SIG-M5 treated with dmso at 0.1 percent for 504 hours (cell line): Measurements from ENCODE around the gene JMJD1C.
"Not testable (repeated sequence)": the region's sequence is repeated elsewhere in the genome, so short reads cannot be mapped to it uniquely, and the experiment has no call there.

Experiments used
- DNase-seq: peaks from one replicate; lab custom pipeline; 2025; ENCODE audit not compliant: unreplicated experiment; lab: John Stamatoyannopoulos, UW

JMJD1C gene

DNA sequence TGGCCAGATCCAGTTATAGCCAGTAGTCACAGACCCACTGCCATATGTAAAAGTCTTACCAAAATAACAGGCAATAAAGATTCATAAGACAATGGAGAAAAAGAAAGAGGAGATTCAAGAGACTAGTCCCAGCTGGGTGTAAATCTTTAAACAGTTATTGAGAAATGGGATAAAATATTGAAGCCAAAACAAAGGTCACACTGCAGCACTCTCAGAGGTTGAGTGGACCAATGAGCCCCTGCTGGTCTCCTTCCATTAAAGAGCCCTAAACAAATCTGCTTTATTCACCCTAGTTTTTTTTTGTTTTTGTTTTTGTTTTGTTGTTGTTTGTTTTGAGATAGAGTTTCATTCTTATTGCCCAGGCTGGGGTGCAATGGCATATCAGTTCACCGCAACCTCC, 98.8 kb downstream of the JMJD1C start:
- no peak for DNase-seq

DNA sequence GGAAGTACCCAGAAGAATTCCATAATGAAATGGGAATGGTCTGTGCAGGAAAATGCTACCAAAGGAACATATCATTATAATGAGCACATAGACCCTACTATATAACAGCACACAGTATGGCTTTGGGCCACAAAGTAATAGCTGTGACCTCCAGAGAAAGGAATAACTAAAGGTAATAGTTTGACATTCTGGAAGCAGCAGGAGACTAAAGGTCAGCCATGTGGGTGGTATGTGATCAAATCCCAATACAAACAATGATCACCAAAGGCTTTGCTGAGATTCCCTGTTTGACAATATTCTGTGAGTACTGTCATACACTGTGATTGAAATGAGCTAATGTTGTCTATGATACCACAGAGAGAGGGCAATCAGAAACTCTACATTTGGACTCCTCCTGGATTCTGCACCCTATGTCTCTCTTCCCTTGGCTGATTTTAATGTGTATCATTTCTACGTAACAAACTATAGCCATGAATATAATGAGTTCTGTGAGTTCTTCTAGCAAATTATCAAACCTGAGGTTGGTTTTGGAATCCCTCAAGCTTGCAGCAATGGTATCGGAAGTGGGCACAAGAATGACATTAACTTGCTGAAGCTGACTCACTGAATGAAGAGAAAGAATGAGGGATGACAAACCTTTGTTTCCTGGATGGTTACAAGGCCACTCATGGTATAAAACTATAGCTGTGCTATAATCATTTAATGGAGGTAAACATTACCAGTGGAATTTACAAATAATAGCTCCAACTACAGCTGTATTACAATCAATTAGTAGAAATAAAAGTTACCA, 99.6 kb downstream of the JMJD1C start:
- no peak for DNase-seq

DNA sequence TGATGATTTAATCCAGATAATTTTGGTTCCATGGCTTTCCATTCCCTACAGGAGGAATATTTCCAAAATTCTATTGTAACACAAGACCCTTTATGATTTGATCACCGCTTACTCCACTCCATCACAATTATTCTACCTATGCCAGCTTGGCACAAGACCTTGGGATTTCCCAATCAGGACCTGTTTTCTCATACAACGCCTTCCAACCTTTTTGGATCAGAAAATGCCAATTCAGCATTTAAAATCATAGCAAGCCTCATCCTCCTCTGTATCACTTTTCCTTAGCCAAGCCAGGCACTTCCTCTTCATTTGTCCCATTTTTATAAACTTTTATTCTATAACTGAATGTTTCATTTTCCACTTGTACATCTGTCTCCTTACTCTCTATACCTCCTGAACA, 100.9 kb downstream of the JMJD1C start:
- DNase-seq, result no peak

DNA sequence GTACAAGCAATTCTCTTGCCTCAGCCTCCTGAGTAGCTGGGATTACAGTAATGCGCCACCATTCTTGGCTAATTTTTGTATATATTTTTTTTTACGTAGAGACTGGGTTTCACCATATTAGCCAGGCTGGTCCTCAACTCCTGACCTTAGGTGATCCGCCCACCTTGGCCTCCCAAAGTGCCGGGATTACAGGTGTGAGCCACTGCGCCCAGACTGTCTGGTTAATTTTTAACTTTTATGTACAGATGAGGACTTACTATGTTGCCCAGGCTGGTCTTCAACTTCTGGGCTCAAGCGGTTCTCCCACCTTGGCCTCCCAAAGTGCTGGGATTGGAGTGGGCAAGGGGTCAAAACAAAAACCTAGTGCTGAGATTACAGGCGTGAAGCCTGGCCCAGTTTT, 101.8 kb downstream of the JMJD1C start:
- no peak for DNase-seq

DNA sequence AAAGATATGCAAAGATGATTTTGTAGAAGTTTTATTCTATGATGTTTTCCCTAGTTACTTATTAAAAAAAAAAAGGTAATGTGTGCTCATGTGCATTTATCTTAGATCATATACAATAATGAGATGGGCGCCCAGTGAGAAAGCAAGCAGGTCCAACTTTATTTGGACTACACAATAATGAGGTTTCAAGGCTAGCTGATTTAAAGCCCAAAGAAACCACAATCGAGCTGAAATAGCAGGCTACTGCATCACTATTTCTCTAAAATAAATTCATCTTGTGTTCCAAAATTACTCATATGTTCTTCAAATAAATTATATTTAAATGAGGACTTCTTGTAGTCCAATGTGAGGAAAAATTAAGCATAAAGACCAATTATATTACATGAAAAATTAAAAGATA, 110.1 kb downstream of the JMJD1C start:
- DNase-seq, result no peak

GRCh38 chr10:63352976-63353375, 112.8 kb downstream of the JMJD1C start:
- no peak for DNase-seq

GRCh38 chr10:63348245-63348850, 117.4 kb downstream of the JMJD1C start:
- DNase-seq, result no peak

- no peak for DNase-seq
Measured at GRCh38 chr10:63346015-63346441, 119.7 kb downstream of the JMJD1C start.

DNA sequence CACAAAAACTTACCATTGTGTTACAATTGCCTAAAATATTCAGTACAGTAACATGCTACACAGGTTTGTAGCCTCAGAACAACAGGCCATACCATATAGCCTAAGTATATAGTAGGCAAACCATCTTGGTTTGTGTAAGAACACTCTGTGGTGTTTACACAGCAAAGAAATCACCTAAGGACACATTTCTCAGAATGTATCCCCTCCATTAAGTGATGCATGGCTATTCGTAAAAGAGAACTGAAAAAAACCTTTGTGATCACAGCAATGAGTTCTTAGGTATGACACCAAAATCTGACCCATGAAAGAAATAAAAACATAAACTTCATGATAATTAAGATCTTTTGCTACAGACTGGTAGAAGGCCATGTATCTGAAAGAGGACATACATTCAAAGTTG, 121.5 kb downstream of the JMJD1C start:
- no peak for DNase-seq

DNA sequence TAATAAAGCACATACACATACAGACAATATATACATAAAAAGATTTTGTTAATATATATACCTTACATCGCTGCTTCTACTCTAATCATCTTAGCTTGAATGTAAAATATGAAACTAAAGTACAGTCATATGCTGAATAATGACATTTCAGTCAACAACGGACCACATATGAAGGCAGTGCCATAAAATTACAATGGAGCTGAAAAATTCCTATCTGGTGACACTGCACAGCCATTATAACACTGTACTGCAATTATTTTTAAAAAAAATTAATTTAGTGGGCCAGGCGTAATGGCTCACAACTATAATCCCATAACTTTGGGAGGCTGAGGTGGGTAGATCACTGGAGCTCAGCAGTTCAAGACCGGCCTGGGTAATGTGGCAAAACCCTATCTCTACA, 122.3 kb downstream of the JMJD1C start:
- no peak for DNase-seq

DNA sequence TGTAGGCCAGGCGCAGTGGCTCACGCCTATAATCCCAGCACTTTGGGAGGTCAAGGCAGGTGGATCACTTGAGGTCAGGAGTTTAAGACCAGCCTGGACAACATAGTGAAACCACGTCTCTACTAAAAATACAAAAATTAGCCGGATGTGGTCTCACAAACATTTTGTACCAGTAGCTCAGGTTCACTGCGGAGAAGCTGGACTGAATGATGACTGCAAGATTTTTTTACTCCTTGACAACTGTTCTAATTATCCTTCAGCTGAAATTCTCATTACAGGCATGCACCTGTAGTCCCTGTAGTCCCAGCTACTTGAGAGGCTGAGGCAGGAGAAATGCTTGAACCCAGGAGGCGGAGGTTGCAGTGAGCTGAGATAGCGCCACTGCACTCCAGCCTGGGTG, 126.1 kb downstream of the JMJD1C start:
- not testable (repeated sequence) for DNase-seq

DNA sequence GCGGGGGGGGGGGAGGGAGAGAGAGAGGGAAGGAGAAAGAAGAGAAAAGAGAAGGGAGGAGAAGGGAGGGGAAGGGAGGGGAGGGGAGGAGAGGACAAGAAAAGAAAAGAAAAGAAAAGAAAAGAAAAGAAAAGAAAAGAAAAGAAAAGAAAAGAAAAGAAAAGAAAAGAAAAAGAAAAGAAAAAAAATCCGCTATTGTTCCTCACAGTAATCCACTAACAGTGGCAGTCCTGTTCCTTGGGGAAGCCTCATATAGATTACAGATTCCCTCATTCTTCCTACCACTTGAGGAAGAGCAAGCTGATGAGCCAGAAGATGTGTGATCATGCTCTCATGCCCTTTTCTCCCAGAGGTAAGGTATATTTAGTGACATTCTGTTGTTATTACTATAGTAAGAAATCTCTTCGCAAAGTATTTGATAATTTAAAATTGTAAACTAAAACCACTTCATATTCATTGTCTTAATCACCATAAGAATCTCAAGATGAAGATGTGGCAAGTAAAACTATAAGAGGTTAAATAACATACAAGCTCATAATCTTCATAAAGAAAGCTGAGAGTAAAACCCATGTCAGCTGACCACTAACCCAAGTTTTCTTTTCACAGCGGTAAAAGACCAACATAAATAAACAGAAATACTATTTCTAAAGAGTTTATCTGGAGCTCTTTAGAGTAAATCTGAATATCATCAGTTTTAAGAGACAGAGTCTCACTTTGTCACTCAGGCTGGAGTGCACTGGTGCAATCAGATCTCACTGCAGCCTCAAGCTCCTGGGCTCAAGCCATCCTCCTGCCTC, 128.1 kb downstream of the JMJD1C start:
- DNase-seq, result no peak

GRCh38 chr10:63331586-63331985, 134.2 kb downstream of the JMJD1C start:
- DNase-seq, result no peak

DNA sequence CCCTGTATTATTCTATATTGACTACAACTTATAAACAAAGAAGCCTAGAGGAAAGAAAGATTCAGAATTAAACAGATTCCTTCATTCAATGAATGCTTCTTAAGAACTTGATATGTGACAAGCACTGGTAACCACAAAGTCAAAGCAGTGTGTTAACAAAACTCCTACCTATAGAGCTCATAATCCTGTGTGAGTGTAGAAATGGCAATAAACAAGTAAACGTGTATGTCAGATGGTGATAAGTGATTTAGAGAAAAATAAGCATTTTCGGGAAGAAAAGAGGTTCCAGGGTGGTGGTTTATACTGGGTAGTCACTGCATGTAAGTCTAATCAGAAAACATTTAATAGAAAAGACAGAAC, 141.3 kb downstream of the JMJD1C start:
- DNase-seq, result no peak

DNA sequence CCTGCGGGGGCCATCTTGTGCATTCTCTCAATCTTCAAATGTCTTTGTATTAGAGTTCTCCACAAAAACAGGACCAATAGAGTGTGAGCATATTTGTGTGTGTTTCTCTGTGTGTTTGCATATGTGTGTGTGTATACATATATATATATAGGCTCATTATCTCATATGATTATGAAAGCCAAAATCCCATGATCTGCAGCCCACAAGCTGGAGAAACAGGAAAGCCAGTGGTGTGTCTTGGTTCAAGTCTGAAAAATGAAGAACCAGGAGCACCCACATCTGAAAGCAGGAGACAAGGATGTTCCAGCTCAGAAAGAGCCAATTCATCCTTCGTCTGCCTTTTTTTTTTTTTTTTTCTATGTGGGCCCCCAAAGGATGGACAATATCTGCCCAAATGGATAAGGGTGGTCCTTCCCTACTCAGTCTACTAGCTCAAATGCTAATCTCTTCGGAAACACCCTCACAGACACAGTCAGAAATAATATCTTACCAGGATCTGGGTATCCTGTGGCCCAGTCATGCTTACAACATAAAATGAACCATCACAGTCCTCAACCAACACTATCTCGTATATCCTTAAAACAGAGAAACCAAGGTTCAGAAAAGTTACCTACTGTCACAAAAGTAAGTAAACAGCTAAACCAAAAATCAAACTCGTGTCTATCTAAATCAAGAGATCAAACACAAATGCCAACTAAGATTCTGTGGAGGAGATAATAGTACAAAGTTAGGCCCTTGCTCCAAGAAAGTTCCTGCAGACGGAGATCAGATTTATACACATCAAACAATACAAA, 141.9 kb downstream of the JMJD1C start:
- DNase-seq, result no peak

DNA sequence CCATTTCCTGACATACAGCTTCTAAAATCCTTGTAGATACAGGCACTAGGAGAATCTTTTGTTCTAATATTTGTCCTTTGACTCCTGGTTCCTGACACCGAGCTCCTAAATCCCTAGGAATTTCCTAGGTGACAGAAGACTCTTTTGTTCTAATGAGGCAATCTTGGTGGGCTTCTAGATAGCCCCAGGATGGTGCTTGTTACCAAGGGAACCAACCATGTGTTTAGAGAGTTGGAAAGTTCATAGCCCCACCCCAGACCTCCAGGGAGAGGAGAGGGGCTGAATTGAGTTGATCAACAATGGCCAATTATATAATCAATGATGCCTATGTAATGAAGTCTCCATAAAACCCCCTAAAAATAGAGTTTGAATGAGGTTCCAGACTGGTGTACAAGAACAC, 145.1 kb downstream of the JMJD1C start:
- no peak for DNase-seq

DNA sequence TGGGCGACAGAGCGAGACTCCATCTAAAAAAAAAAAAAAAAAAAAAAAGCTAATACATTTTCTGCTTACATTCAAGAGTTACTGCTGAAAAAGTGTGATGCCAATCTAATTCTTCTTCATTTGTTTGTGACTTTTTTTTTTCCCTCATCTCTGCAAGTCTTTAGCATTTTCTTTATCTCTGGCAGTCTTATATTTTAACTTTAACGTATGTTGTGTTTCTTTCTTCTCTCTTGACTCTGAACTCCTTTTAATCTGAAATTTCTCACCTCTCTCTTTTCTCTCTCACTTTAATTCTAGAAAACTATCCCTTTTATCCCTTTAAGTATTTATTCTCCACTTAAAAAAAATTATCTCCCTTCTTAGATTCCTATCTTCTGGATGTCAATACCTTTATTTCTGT, 146.5 kb downstream of the JMJD1C start:
- DNase-seq, result no peak

DNA sequence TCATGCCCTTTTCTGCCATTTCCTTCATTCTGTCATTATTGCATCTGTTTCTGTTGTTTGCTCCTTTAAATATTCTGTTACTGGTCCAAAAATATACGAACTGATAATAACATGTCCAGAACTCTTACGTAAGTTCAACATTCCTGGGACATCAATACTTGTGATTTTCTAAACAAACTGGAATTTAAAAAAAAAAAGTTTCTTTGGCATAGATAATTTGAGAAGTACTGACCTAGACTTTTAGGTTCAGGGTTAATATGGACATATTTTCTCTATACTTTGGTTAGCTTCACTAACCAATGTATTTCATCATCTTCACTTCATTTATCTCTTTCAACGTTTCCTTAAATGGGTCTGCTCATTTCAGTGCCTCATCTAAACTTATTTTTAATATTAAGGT, 147.3 kb downstream of the JMJD1C start:
- no peak for DNase-seq

GRCh38 chr10:63314020-63314419, 151.8 kb downstream of the JMJD1C start:
- no peak for DNase-seq

DNA sequence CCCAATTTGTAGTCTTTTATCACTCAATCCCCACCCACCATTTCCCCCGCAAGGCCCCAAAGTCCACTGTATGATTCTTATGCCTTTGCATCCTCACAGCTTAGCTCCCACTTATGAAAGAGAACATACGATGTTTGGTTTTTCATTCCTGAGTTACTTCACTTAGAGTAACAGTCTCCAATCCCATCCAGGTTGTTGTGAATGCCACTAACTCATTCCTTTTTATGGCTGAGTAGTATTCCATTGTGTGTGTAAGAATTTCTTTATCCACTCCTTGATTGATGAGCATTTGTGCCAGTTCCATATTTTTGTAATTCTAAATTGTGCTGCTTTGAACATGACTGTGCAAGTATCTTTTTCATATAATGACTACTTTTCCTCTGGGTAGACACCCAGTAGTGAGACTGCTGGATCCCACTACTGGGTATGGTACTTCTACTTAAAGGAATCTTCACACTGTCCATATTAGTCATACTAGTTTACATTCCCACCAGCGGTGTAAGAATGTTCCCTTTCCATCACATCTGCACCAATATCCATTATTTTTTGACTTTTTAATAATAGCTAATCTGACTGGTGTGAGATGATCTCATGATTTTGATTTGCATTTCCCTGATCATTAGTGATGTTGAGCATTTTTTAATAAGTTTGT, 152.6 kb downstream of the JMJD1C start:
- DNase-seq, result no peak

GRCh38 chr10:63308628-63309027, 157.1 kb downstream of the JMJD1C start:
- DNase-seq, result no peak
